Left renal pelvis (tissue), 4 donors: ENCODE data around the gene CSPG4. TPM values are rescaled to one million over a fixed set of nuclear protein-coding genes. Genes with fewer than 3 reads are reported as not detected.
A peak's percentile ranks its signal among the peaks of the same experiment; 100 is the strongest.

Experiments used
- DNase-seq, 4 donors: peaks; one replicate each; pipeline ENCODE4 v3.0.0-alpha.2; 2013; ENCODE audit warnings: low read depth in 4 of 4, low spot score in 3 of 4
- polyA plus RNA-seq, 4 donors: library from polyadenylated mRNA; unstranded; fragments of 120-200 nt; gene quantifications; one replicate each; pipeline ENCODE4 v1.2.1, GENCODE V29; 2013; ENCODE audit not compliant: insufficient read length in 4 of 4

Gene CSPG4
- polyA plus RNA-seq, 4 donors = 7.6 to 8.6 (median 8.5) TPM

- peak; percentile 86 to 92 (median 88) for DNase-seq
These were observed 86.9 kb downstream of the CSPG4 start, which contains the start of gene SNUPN for GRCh38 chr15:75625542-75626347. Gene SNUPN (minus strand): TSS chr15:75625725. CDS start chr15:75621051, 4,674 bp downstream.

Other genes starting within 250 kb of the CSPG4 start
- gene PTPN9, start 133.5 kb downstream of the CSPG4 start, polyA plus RNA-seq = 10 to 100 TPM; 37.2 to 46.6 (median 45.9) TPM
- 10 to 100 TPM; 29.7 to 35.6 (median 30.4) TPM for gene SNUPN, start 87.1 kb downstream of the CSPG4 start, polyA plus RNA-seq
- gene IMP3, start 72.6 kb downstream of the CSPG4 start, polyA plus RNA-seq = 10 to 100 TPM; 31.3 to 59.1 (median 51.5) TPM
- 10 to 100 TPM; 18.1 to 27.0 (median 20.1) TPM for gene SNX33, start 64.9 kb downstream of the CSPG4 start, polyA plus RNA-seq
- gene UBE2Q2, start 130.6 kb upstream of the CSPG4 start, polyA plus RNA-seq = 10 to 100 TPM; 43.3 to 68.1 (median 52.0) TPM
- 10 to 100 TPM; 36.0 to 50.4 (median 47.8) TPM for gene FBXO22, start 191.0 kb upstream of the CSPG4 start, polyA plus RNA-seq